Body of pancreas (tissue), 4 donors: ENCODE data around the gene DUXA. TPM values are rescaled to one million over a fixed set of nuclear protein-coding genes. Genes with fewer than 3 reads are reported as not detected.
"Not testable (repeated sequence)": the region's sequence is repeated elsewhere in the genome, so short reads cannot be mapped to it uniquely, and the experiment has no call there.

Source experiments
- ATAC-seq: fragments of 150-250 bp; one replicate; pipeline ENCODE4 v1.9.1; 2016
- DNase-seq, 4 donors: peaks; one replicate each; pipeline ENCODE4 v3.0.0-alpha.2; 2019
- H3K27ac ChIP-seq, 4 donors: fragments of 200-600 bp; sonication (generic); 1 replicate in 3 of 4; 2 replicates in 1 of 4; pipeline versions ENCODE4 v1.5.1 to v1.6.1; 2016 to 2019; ENCODE audit warnings: mild to moderate bottlenecking in 1 of 4, mixed read lengths in 1 of 4, moderate library complexity in 1 of 4
- H3K27me3 ChIP-seq, 2 donors: fragments of 200-600 bp; sonication (generic); one replicate each; pipeline ENCODE4 v1.6.0; 2016; ENCODE audit warnings: mild to moderate bottlenecking in 1 of 2
- H3K36me3 ChIP-seq, 2 donors: fragments of 200-600 bp; sonication (generic); replicated peaks in 1 of 2; 2 replicates each; pipeline ENCODE4 v1.5.1; 2016; ENCODE audit warnings: low read depth in 2 of 2; ENCODE audit not compliant: insufficient read depth in 1 of 2
- H3K4me1 ChIP-seq: fragments of 200-600 bp; sonication (generic); one replicate; pipeline ENCODE4 v1.6.0; 2016
- H3K4me3 ChIP-seq, 2 donors: fragments of 200-600 bp; sonication (generic); 1 replicate in 1 of 2; 2 replicates in 1 of 2; pipeline ENCODE4 v1.5.1; 2016 to 2019
- H3K9me3 ChIP-seq, 3 donors: fragments of 200-600 bp; sonication (generic); 1 replicate in 2 of 3; 2 replicates in 1 of 3; pipeline ENCODE4 v1.5.1; 2016
- CTCF ChIP-seq, 7 experiments: fragments of 450-650 bp in 4 of 7; fragments of 200-600 bp in 3 of 7; sonication (generic) in 3 of 7; IDR thresholded peaks; one replicate each; pipeline ENCODE4 v1.5.1; 2016 to 2019; ENCODE audit warnings: antibody characterized with exemption in 7 of 7
- POLR2A ChIP-seq, 3 donors: fragments of 450-650 bp; IDR thresholded peaks; one replicate each; pipeline ENCODE4 v1.6.1; 2016; ENCODE audit warnings: antibody characterized with exemption in 3 of 3, mild to moderate bottlenecking in 2 of 3
- WGBS, 2 donors: methylation state at CpG; one replicate each; pipeline ENCODE4 v1.1.5; 2017; 5-methylcytosine and 5-hydroxymethylcytosine counted together
- intact Hi-C: fragments of 100-400 bp; cut with DNase I; formaldehyde crosslinking; loops from one replicate; pipeline ENCODE4 v1.15.1; 2023
- total RNA-seq, 2 donors: library from RNA; depleted of rRNA; stranded (reverse); fragments of >200 nt; gene quantifications; one replicate each; pipeline ENCODE4 v1.1.0, GENCODE V29; 2016

Gene DUXA
- total RNA-seq, 2 donors from 2014 or later, result not detected

- ATAC-seq, result no peak
Measured at GRCh38 chr19:57135797-57136196, 31.5 kb downstream of the DUXA start.

GRCh38 chr19:57127403-57127802 is 39.9 kb downstream of the DUXA start:
- intact Hi-C loops, H3K27ac ChIP-seq, H3K36me3 ChIP-seq, H3K9me3 ChIP-seq, DNase-seq, ATAC-seq, H3K4me3 ChIP-seq, H3K27me3 ChIP-seq, H3K4me1 ChIP-seq: not testable (repeated sequence)
- 55% methylated on average over 3 of the region's 3 CpGs; no CpG with 5 or more reads in 1 of the 2 donors for WGBS, 2 donors

More at GRCh38 chr19:57135797-57136196, 31.5 kb downstream of the DUXA start:
- 70% methylated on average over 6 of the region's 6 CpGs for WGBS, 2 donors
- no peak for DNase-seq
- Histone ChIP-seq H3K27ac (no peak overlapping the region), H3K9me3 (no peaks in the 10 kb centered on the region), H3K36me3 (no peaks in the 10 kb centered on the region), H3K27me3 (no peaks in the 10 kb centered on the region), H3K4me3 (no peak overlapping the region), H3K4me1 (no peaks in the 10 kb centered on the region)
- TF ChIP-seq POLR2A (IDR thresholded peaks at IDR 0.05) (no peak), CTCF (IDR thresholded peaks at IDR 0.05) (no peak)
- intact Hi-C loops, result no loop called here

- DNase-seq (no peak), ATAC-seq (no peak)
- no peaks in the 10 kb centered on the region for H3K4me1 ChIP-seq
- H3K36me3 ChIP-seq, result no peaks in the 10 kb centered on the region
- peaks cover 0 to 4% (median 0%) of the 10 kb centered on the region in 3 donors for H3K9me3 ChIP-seq
- H3K4me3 ChIP-seq, result no peak overlapping the region
- TF ChIP-seq POLR2A (IDR thresholded peaks at IDR 0.05) (no peak), CTCF (IDR thresholded peaks at IDR 0.05) (no peak)
- no peak overlapping the region for H3K27ac ChIP-seq
- WGBS, 2 donors, result 11 to 16% methylated on average over 4 of the region's 4 CpGs
- intact Hi-C loops, result no loop called here
- H3K27me3 ChIP-seq, result no peaks in the 10 kb centered on the region
Measured at GRCh38 chr19:57123882-57124281, 43.4 kb downstream of the DUXA start.

- Histone ChIP-seq H3K27me3 (no peaks in the 10 kb centered on the region), H3K36me3 (no peaks in the 10 kb centered on the region), H3K4me1 (no peaks in the 10 kb centered on the region), H3K9me3 (peaks cover 0 to 22% (median 0%) of the 10 kb centered on the region in 3 donors), H3K27ac (no peak overlapping the region), H3K4me3 (no peak overlapping the region)
- DNase-seq (no peak), ATAC-seq (no peak)
- WGBS, 2 donors, result 30 to 62% methylated on average over 11 to 32 of the region's 32 CpGs
- intact Hi-C loops, result no loop called here
- no peak for TF ChIP-seq CTCF (IDR thresholded peaks at IDR 0.05)
Measured at GRCh38 chr19:57118848-57119247, 48.4 kb downstream of the DUXA start.

- ATAC-seq, DNase-seq, H3K27ac ChIP-seq, intact Hi-C loops, H3K4me1 ChIP-seq, H3K27me3 ChIP-seq, H3K36me3 ChIP-seq, H3K4me3 ChIP-seq: not testable (repeated sequence)
- 52 to 66% methylated on average over 5 to 7 of the region's 7 CpGs for WGBS, 2 donors
- H3K9me3 ChIP-seq, result peaks cover 0 to 33% (median 0%) of the 10 kb centered on the region in 3 donors
Measured at GRCh38 chr19:57113501-57113900, 53.8 kb downstream of the DUXA start.

- Histone ChIP-seq H3K27me3 (no peaks in the 10 kb centered on the region), H3K27ac (no peak overlapping the region), H3K4me1 (no peaks in the 10 kb centered on the region), H3K36me3 (no peaks in the 10 kb centered on the region), H3K9me3 (peaks cover 0 to 19% (median 0%) of the 10 kb centered on the region in 3 donors), H3K4me3 (no peak overlapping the region)
- ATAC-seq (no peak), DNase-seq (no peak)
- TF ChIP-seq CTCF (IDR thresholded peaks at IDR 0.05) (no peak), POLR2A (IDR thresholded peaks at IDR 0.05) (no peak)
- WGBS, 2 donors, result 85 to 93% methylated on average over 1 of the region's 1 CpG
- intact Hi-C loops, result no loop called here
Measured at GRCh38 chr19:57111329-57111644, 56.0 kb downstream of the DUXA start.
